ENCODE results near the gene TRIM71.

GRCh38 chr3:32841341-32841740 lies 23.5 kb downstream of the TRIM71 start:
- TF ChIP-seq POLR2AphosphoS5 (IDR thresholded peaks at IDR 0.05) (no peak), CTCF (IDR thresholded peaks at IDR 0.05) (no peak), EP300 (IDR thresholded peaks at IDR 0.05; ENCODE audit: low read depth) (no peak), POLR2A (IDR thresholded peaks at IDR 0.05) (no peak)

Measured in transverse colon (tissue), 4 donors.